Measurements from ENCODE around the gene MAP3K20.

MAP3K20 gene

DNA sequence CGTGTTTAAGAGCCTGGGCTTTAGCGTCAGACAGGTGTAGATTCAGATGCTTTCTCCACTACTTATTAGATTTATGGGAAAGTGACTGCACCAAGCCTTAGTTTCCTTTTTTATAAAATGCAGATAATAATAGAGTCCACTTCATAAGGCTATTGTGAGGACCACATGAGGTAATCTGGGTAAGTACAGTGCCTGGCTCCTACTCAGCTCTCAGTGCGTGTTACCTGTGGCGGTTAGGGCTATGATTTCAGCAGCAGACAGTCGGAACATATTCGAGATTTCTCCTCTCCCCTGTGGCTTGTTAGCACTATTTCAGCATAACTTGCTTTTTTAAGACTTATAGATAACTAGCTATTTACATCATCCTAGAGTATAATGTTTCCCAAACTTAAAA is 32.0 kb downstream of the MAP3K20 start:
- H3K4me3 ChIP-seq (ENCODE audit: low read depth, low read length), result no peak overlapping the region
- TF ChIP-seq, protein P1, sequence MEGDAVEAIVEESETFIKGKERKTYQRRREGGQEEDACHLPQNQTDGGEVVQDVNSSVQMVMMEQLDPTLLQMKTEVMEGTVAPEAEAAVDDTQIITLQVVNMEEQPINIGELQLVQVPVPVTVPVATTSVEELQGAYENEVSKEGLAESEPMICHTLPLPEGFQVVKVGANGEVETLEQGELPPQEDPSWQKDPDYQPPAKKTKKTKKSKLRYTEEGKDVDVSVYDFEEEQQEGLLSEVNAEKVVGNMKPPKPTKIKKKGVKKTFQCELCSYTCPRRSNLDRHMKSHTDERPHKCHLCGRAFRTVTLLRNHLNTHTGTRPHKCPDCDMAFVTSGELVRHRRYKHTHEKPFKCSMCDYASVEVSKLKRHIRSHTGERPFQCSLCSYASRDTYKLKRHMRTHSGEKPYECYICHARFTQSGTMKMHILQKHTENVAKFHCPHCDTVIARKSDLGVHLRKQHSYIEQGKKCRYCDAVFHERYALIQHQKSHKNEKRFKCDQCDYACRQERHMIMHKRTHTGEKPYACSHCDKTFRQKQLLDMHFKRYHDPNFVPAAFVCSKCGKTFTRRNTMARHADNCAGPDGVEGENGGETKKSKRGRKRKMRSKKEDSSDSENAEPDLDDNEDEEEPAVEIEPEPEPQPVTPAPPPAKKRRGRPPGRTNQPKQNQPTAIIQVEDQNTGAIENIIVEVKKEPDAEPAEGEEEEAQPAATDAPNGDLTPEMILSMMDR (IDR thresholded peaks at IDR 0.05; ENCODE audit: low read depth, low read length, missing control alignments), result no peak
- no peak for DNase-seq (ENCODE audit: low read depth)

DNA sequence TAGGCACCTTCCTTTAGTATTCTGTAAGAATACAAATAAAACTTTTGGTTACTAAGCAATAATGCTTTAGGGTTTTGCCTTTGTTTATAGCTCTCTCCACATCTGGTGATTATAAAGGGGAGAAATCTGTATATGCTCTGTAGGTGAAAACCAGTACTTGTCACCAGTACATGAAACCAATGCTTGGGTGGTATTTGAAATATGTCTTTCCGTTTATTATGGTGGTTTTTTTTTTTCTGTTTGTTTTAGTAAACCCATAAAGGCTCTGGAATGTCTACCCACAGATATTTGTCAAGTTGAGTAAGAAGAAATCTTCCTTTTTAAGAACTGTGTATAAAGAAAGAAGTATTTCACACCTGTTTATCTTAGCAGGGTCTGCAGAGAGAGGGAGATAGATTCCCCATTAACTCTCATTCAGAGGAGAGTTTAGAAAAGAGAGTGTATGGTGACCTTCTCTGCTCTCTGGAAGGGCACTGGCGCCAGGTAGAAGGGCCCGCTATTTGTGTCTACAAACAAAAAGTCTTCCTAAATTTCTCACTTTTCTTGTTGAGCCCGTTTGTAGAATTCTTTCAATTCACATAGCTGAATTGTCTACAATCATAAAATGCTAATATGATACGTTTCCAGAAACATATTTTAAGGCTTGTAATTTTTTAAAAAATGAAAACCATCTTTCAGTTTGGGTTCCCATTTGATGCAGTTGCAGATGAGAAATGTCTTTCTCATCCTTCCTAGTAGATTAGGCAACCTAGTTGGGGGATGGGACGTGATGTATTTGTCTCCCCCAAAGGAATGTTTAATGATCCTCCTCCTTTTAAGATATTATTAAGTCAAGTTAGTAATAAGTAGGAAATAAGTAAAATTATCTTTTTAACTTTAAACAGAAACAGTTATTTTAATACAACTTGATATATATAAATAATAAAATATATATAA is 33.9 kb downstream of the MAP3K20 start:
- no peak for DNase-seq (ENCODE audit: low read depth)
- no peak overlapping the region for H3K4me3 ChIP-seq (ENCODE audit: low read depth, low read length)
- TF ChIP-seq, protein P1 (IDR thresholded peaks at IDR 0.05; ENCODE audit: low read depth, low read length, missing control alignments), result no peak

DNA sequence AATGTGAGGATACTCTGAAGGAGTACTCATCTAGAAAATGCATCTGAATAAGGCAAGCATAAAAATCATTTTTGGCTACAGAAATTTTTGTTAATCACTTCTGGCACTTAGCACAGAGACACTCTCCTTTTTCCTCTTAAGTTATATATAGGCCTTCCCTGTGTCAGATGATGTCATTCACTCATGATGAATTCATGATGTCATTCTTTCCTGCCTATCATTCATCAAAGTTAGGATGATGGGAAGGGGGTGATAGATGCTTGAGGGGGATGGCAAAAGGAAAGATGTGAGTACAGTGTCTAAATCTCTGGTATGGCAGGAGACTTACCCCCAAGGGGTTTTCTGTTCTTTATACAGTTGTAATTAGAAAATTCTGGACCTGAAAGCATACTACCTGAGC is 42.0 kb downstream of the MAP3K20 start:
- TF ChIP-seq, protein P1 (IDR thresholded peaks at IDR 0.05; ENCODE audit: low read depth, low read length, missing control alignments), result no peak
- no peak overlapping the region for H3K4me3 ChIP-seq (ENCODE audit: low read depth, low read length)
- no peak for DNase-seq (ENCODE audit: low read depth)

DNA sequence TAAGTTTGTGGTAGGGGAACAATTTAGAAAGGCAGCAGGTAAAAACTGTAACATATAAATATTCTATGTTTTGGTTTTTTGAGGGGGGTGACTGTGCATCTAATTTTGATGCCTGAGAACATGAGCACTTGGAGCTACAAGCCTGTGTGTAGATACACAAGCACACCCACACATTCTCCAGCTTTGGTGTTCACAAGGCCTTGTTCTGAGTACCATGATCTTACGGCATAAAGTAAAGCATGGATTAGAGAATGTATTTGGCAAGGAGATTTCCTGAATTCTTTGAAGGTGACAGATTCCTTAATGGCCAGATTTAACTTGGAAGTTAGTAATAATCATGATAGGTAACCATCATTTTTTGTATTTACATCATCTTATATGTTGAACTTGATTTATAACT is 42.7 kb downstream of the MAP3K20 start:
- TF ChIP-seq, protein P1 (IDR thresholded peaks at IDR 0.05; ENCODE audit: low read depth, low read length, missing control alignments), result no peak
- no peak overlapping the region for H3K4me3 ChIP-seq (ENCODE audit: low read depth, low read length)
- no peak for DNase-seq (ENCODE audit: low read depth)

DNA sequence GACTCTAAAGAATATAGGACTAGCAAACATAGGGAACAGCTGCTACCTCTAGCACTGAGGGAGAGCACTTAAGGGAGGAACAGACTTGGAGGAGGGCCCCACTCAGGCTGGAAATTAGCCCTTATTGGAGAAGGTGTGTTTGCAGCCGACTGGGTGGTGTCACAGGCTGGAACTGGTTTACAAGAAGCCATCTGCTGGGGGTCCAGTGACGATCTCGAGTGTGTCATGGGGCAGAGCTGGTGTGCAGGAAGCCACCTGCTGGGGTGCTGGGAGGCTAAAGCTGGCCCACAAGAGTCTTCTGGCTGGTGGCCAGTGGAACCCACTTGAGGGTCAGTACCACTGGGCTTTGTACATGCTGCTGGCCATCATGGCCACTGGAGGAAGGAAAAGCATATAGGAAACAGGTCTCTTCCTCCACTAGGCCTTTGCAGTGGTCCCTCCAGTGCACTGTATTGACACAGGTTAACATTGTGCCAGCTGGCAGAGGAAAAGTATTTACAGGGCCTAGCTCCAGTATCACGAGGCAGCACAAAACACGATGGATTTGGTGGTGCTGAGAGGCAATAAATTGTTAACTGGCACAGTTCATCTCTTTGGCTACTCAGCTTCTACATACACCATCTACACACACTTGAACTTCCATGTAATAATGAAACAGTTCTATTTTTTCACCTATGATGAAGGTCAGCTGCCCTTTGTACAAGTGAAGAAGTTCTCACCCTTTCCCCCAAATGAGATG is 43.6 kb downstream of the MAP3K20 start:
- no peak overlapping the region for H3K4me3 ChIP-seq (ENCODE audit: low read depth, low read length)
- no peak for DNase-seq (ENCODE audit: low read depth)
- TF ChIP-seq, protein P1 (IDR thresholded peaks at IDR 0.05; ENCODE audit: low read depth, low read length, missing control alignments), result no peak

DNA sequence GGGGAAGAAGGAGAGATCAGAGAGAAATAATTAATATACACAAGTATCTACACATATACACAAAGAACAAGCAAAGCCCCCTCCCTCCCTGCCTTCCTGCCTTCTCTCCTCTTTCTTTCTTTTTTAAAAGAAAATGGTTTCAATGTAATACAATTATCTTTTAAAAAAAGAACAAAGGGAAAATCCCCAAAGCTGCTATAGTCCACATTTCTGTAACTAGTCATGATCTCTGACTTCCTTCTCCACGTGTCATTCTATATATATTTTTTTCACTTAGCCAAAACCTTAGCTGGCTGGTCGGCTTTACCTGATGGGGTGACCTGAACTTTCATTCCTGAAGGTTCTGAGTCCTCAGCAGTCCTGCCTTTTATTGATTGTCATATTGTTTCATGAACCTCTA is 44.3 kb downstream of the MAP3K20 start:
- no peak for DNase-seq (ENCODE audit: low read depth)
- TF ChIP-seq, protein P1 (IDR thresholded peaks at IDR 0.05; ENCODE audit: low read depth, low read length, missing control alignments), result no peak
- H3K4me3 ChIP-seq (ENCODE audit: low read depth, low read length), result no peak overlapping the region

Measured in GM12864 (cell line).